RPMI7951 (cell line): ENCODE results near the gene PDXK. TPM values are rescaled to one million over a fixed set of nuclear protein-coding genes. Genes with fewer than 3 reads are reported as not detected.

Experiments used
- DNase-seq: peaks from one replicate; pipeline ENCODE4 v3.0.0-alpha.2; 2012; ENCODE audit warnings: low read depth
- total RNA-seq: library from RNA; depleted of rRNA; stranded (reverse); fragments of >200 nt; shearing (Covaris generic); gene quantifications from 2 replicates; pipeline ENCODE4 v1.2.3, GENCODE V29; 2014; rRNA removed

PDXK gene
- total RNA-seq, 1 experiment from 2014 or later: 41.3 TPM

GRCh38 chr21:43803558-43804300 is 84.8 kb downstream of the PDXK start:
- no peak for DNase-seq

- no peak for DNase-seq
Observed at GRCh38 chr21:43805275-43805800, 86.4 kb downstream of the PDXK start.

GRCh38 chr21:43806017-43806710 is 87.2 kb downstream of the PDXK start:
- DNase-seq: no peak

GRCh38 chr21:43808367-43808766 is 89.4 kb downstream of the PDXK start:
- no peak for DNase-seq

- DNase-seq: no peak
Observed at GRCh38 chr21:43808832-43809251, 89.9 kb downstream of the PDXK start.

GRCh38 chr21:43809346-43809799 is 90.4 kb downstream of the PDXK start:
- no peak for DNase-seq

GRCh38 chr21:43809853-43810504 is 91.0 kb downstream of the PDXK start:
- DNase-seq: no peak

GRCh38 chr21:43810505-43811261 is 91.8 kb downstream of the PDXK start:
- peak; percentile 37 for DNase-seq

- no peak for DNase-seq
Observed at GRCh38 chr21:43811262-43812105, 92.6 kb downstream of the PDXK start.

Other genes with a start within 250 kb of the PDXK start
- gene HSF2BP, start 59.6 kb upstream of the PDXK start, total RNA-seq: 0.49 and 0.96 TPM in 2 replicates
- gene RRP1B, start 59.6 kb upstream of the PDXK start, total RNA-seq: 12.1 and 13.1 TPM in 2 replicates
- gene CSTB, start 57.2 kb downstream of the PDXK start, total RNA-seq: 17.6 and 25.7 TPM in 2 replicates
- gene RRP1, start 70.4 kb downstream of the PDXK start, total RNA-seq: 12.8 and 19.6 TPM in 2 replicates
- gene AGPAT3, start 146.1 kb downstream of the PDXK start, total RNA-seq: 18.3 and 23.3 TPM in 2 replicates